ENCODE data around the gene ACTL10.

ACTL10 gene

GRCh38 chr20:33666293-33667244 lies at the start of gene ACTL10:
TSS of gene ACTL10 (plus strand) at chr20:33666943. CDS start at chr20:33667498, 555 bp downstream.
- DNase-seq (ENCODE audit: extremely low read depth, insufficient read length) = peak; percentile 93
- TF ChIP-seq, protein P1, sequence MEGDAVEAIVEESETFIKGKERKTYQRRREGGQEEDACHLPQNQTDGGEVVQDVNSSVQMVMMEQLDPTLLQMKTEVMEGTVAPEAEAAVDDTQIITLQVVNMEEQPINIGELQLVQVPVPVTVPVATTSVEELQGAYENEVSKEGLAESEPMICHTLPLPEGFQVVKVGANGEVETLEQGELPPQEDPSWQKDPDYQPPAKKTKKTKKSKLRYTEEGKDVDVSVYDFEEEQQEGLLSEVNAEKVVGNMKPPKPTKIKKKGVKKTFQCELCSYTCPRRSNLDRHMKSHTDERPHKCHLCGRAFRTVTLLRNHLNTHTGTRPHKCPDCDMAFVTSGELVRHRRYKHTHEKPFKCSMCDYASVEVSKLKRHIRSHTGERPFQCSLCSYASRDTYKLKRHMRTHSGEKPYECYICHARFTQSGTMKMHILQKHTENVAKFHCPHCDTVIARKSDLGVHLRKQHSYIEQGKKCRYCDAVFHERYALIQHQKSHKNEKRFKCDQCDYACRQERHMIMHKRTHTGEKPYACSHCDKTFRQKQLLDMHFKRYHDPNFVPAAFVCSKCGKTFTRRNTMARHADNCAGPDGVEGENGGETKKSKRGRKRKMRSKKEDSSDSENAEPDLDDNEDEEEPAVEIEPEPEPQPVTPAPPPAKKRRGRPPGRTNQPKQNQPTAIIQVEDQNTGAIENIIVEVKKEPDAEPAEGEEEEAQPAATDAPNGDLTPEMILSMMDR (IDR thresholded peaks at IDR 0.05; ENCODE audit: insufficient read depth, low read length, poor library complexity, severe bottlenecking) = peak; percentile 29
- no peaks in the 10 kb centered on the region for H3K27me3 ChIP-seq (replicated peaks; ENCODE audit: control insufficient read depth, insufficient read depth, low read length)
- peaks cover 2% of the 10 kb centered on the region for H3K36me3 ChIP-seq (ENCODE audit: control insufficient read depth, insufficient read depth, low read length)
- H3K4me3 ChIP-seq (replicated peaks; ENCODE audit: low read depth, low read length) = peak within 1 kb of the TSS; percentile 74

DNA sequence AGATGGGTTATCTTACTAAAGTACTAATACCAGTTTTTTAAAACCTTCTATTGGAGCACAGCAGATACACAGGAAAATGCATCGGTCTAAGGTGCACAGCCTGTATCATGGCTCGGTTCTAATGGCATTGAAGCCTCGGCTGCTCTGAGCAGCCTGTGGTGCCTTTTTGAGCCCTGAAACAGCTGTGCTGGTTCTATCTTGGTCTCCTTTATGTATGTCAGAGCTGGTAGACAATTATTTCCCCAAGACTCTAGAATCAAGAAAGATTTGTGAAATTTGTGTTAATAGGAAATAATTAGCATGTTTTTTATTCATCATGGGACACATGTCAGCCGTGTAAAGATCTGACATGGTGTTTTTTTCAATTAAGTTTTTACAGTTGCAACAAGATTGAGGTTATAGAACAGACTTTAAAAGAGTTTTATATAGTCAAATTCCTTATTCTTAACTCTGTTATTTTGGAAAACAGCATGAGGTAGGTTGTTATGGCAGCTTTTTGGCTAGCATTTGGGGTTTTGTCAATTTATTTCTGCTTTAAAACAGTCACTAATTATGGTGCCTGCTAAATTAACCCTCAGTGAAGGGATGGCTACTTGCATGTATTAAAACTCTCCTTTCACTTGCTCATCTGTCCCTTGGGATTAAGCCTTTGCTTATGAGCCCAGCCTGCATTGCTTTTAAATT lies 44.9 kb upstream of the ACTL10 start:
- no peak for DNase-seq (ENCODE audit: extremely low read depth, insufficient read length)
- Histone ChIP-seq H3K4me3 (replicated peaks; ENCODE audit: low read depth, low read length) (no peak overlapping the region), H3K36me3 (ENCODE audit: control insufficient read depth, insufficient read depth, low read length) (peaks cover 6% of the 10 kb centered on the region), H3K27me3 (replicated peaks; ENCODE audit: control insufficient read depth, insufficient read depth, low read length) (no peaks in the 10 kb centered on the region)
- TF ChIP-seq, protein P1 (IDR thresholded peaks at IDR 0.05; ENCODE audit: insufficient read depth, low read length, poor library complexity, severe bottlenecking) = no peak

GRCh38 chr20:33622705-33623365 lies 43.9 kb upstream of the ACTL10 start:
- H3K36me3 ChIP-seq (ENCODE audit: control insufficient read depth, insufficient read depth, low read length) = peaks cover 6% of the 10 kb centered on the region
- no peak for DNase-seq (ENCODE audit: extremely low read depth, insufficient read length)
- no peak overlapping the region for H3K4me3 ChIP-seq (replicated peaks; ENCODE audit: low read depth, low read length)
- H3K27me3 ChIP-seq (replicated peaks; ENCODE audit: control insufficient read depth, insufficient read depth, low read length) = no peaks in the 10 kb centered on the region
- TF ChIP-seq, protein P1 (IDR thresholded peaks at IDR 0.05; ENCODE audit: insufficient read depth, low read length, poor library complexity, severe bottlenecking) = no peak

- TF ChIP-seq, protein P1 (IDR thresholded peaks at IDR 0.05; ENCODE audit: insufficient read depth, low read length, poor library complexity, severe bottlenecking) = no peak
- H3K4me3 ChIP-seq (replicated peaks; ENCODE audit: low read depth, low read length) = no peak overlapping the region
- no peaks in the 10 kb centered on the region for H3K27me3 ChIP-seq (replicated peaks; ENCODE audit: control insufficient read depth, insufficient read depth, low read length)
- no peak for DNase-seq (ENCODE audit: extremely low read depth, insufficient read length)
- H3K36me3 ChIP-seq (ENCODE audit: control insufficient read depth, insufficient read depth, low read length) = peaks cover 6% of the 10 kb centered on the region
Observed at GRCh38 chr20:33624399-33624798, 42.3 kb upstream of the ACTL10 start.

GRCh38 chr20:33626190-33626589 lies 40.6 kb upstream of the ACTL10 start:
- Histone ChIP-seq H3K36me3 (ENCODE audit: control insufficient read depth, insufficient read depth, low read length) (peaks cover 8% of the 10 kb centered on the region), H3K27me3 (replicated peaks; ENCODE audit: control insufficient read depth, insufficient read depth, low read length) (no peaks in the 10 kb centered on the region), H3K4me3 (replicated peaks; ENCODE audit: low read depth, low read length) (no peak overlapping the region)
- TF ChIP-seq, protein P1 (IDR thresholded peaks at IDR 0.05; ENCODE audit: insufficient read depth, low read length, poor library complexity, severe bottlenecking) = no peak
- no peak for DNase-seq (ENCODE audit: extremely low read depth, insufficient read length)
